Measurements from ENCODE around the gene RAB4A. TPM values are rescaled to one million over a fixed set of nuclear protein-coding genes. Genes with fewer than 3 reads are reported as not detected.

RAB4A gene
- total and polyA plus RNA-seq, 2 of the 8 experiments (the other 6 are each of a cell fraction or from before 2014, with no cell fraction given): 13.3 to 68.8 TPM

GRCh38 chr1:229344139-229344538 is 73.2 kb downstream of the RAB4A start:
- H3K23me2 ChIP-seq (ENCODE audit: low read depth, low read length): peaks cover 9% of the 10 kb centered on the region; the same call in 1 of the 2 replicates
- H3K23ac ChIP-seq (ENCODE audit: insufficient read length): no peak overlapping the region
- 93% methylated on average over 16 of the region's 16 CpGs; no CpG with 5 or more reads in 1 of the 2 experiments for WGBS, 2 experiments (ENCODE audit: extremely low coverage in 1 of 2, insufficient coverage in 1 of 2, insufficient read length in 1 of 2, insufficient replicate concordance in 2 of 2, low coverage in 1 of 2, low lambda C conversion rate in 2 of 2, missing lambda C conversion rate in 1 of 2)
- H2BK5ac ChIP-seq (ENCODE audit: low read depth, low read length): no peak overlapping the region
- H4K5ac ChIP-seq (ENCODE audit: insufficient read length, low read depth, low read length): no peak overlapping the region
- no peak overlapping the region for H2BK20ac ChIP-seq (ENCODE audit: low read length)
- H3K36me3 ChIP-seq (ENCODE audit: control insufficient read depth in 2 of 4, insufficient read depth in 4 of 4, low read length in 3 of 4): no peaks in the 10 kb centered on the region
- no peak overlapping the region for H3K9ac ChIP-seq (replicated peaks in 1 of 4; ENCODE audit: extremely low read depth in 1 of 4, low read depth in 3 of 4, low read length in 3 of 4)
- no peaks in the 10 kb centered on the region for H4K20me1 ChIP-seq (replicated peaks in 1 of 2; ENCODE audit: control insufficient read depth in 1 of 2, insufficient read depth in 2 of 2, low read length in 2 of 2)
- H2AFZ ChIP-seq (ENCODE audit: low read length): no peak overlapping the region
- no peak overlapping the region for H4K91ac ChIP-seq (replicated peaks; ENCODE audit: insufficient read length, low read length)
- no peak overlapping the region for H3K27ac ChIP-seq (ENCODE audit: low read depth, low read length)
- H3K4me3 ChIP-seq (ENCODE audit: extremely low read depth in 1 of 4, insufficient read depth in 2 of 4, low read depth in 3 of 4, low read length in 4 of 4): no peak overlapping the region
- CTCF ChIA-PET (ENCODE audit: partially characterized antibody): interaction anchor here (0.9 to 2.4 kb wide), 4 partner anchors 64 to 117 kb away, joined by 3 to 8 read pairs (median 4); no protein-coding TSS in a partner anchor
- peaks cover 2 to 13% (median 9%) of the 10 kb centered on the region in 4 experiments; a peak in 5 of 7 replicates for H3K27me3 ChIP-seq (replicated peaks in 1 of 4; ENCODE audit: control insufficient read depth in 3 of 4, extremely low read depth in 1 of 4, insufficient read depth in 3 of 4, low read length in 3 of 4)
- no peak overlapping the region for H3K14ac ChIP-seq (ENCODE audit: insufficient read length)
- H2AK5ac ChIP-seq (ENCODE audit: low read depth, low read length): no peak overlapping the region
- no peak overlapping the region for H2BK12ac ChIP-seq (ENCODE audit: low read depth, low read length)
- no peak overlapping the region for H2BK15ac ChIP-seq (ENCODE audit: low read length)
- peaks cover 0 to 6% (median 5%) of the 10 kb centered on the region in 4 experiments; a peak in 6 of 7 replicates for H3K4me1 ChIP-seq (replicated peaks in 1 of 4; ENCODE audit: control insufficient read depth in 3 of 4, insufficient read depth in 4 of 4, low read length in 3 of 4)
- FAIRE-seq: no peak
- no peak overlapping the region for H3K18ac ChIP-seq (ENCODE audit: extremely low read depth, low read length)
- H3K79me2 ChIP-seq (ENCODE audit: control insufficient read depth in 1 of 2, insufficient read depth in 2 of 2, low read length in 2 of 2): peaks cover 0 to 22% of the 10 kb centered on the region in 2 experiments; a peak in 3 of 4 replicates
- peak overlapping the region in 1 of 2 experiments; percentile 67; a peak in 1 of 4 replicates for H3K4me2 ChIP-seq (ENCODE audit: insufficient read depth in 1 of 2, low read depth in 2 of 2, low read length in 2 of 2)
- H4K8ac ChIP-seq (ENCODE audit: extremely low read depth, insufficient read depth, low read length): no peak overlapping the region
- POLR2A ChIA-PET (ENCODE audit: partially characterized antibody): interaction anchor here (0.6 to 1.5 kb wide), 2 partner anchors 16 to 39 kb away, joined by 3 to 4 read pairs; no protein-coding TSS in a partner anchor
- no peak overlapping the region for H2BK120ac ChIP-seq (replicated peaks; ENCODE audit: low read depth, low read length)
- H3K9me3 ChIP-seq (ENCODE audit: insufficient read depth in 2 of 2, low read depth in 1 of 2, low read length in 1 of 2): no peaks in the 10 kb centered on the region
- H3K4ac ChIP-seq (replicated peaks; ENCODE audit: insufficient read length, low read depth, low read length): no peak overlapping the region
- peaks cover 2% of the 10 kb centered on the region; the same call in 1 of the 2 replicates for H3K79me1 ChIP-seq (ENCODE audit: low read depth, low read length)
- H3K56ac ChIP-seq (replicated peaks; ENCODE audit: insufficient read length, low read depth, low read length): no peak overlapping the region
- no peak for DNase-seq (ENCODE audit: low read depth in 1 of 2, low spot score in 2 of 2)
- TF ChIP-seq GABPA (IDR thresholded peaks at IDR 0.05; ENCODE audit: borderline replicate concordance, insufficient read depth, low read length) (no peak), RFX5 (IDR thresholded peaks at IDR 0.05; ENCODE audit: borderline replicate concordance, low read depth, low read length) (no peak), RAD21 (IDR thresholded peaks at IDR 0.05 in 1 of 2, conservative IDR thresholded peaks at IDR 0.05 in 1 of 2; ENCODE audit: low read depth in 2 of 2, low read length in 2 of 2) (no peak), E2F6 (IDR thresholded peaks at IDR 0.05) (no peak), YY1 (IDR thresholded peaks at IDR 0.05; ENCODE audit: low read depth, low read length) (no peak), RNF2 (IDR thresholded peaks at IDR 0.05; ENCODE audit: borderline replicate concordance, low read depth, low read length, missing control alignments, poor library complexity, severe bottlenecking) (no peak), CREB1 (IDR thresholded peaks at IDR 0.05) (no peak), KDM1A (IDR thresholded peaks at IDR 0.05; ENCODE audit: borderline replicate concordance, low read length) (no peak), SIRT6 (IDR thresholded peaks at IDR 0.05; ENCODE audit: low read length) (no peak), SRF (IDR thresholded peaks at IDR 0.05; ENCODE audit: low read depth, low read length) (no peak), SP1 (IDR thresholded peaks at IDR 0.05; ENCODE audit: low read depth, low read length) (no peak), EP300 (IDR thresholded peaks at IDR 0.05; ENCODE audit: borderline replicate concordance in 1 of 2, low read depth in 2 of 2, low read length in 2 of 2) (no peak), JUN (IDR thresholded peaks at IDR 0.05; ENCODE audit: low read depth, low read length) (no peak)
